ENCODE results near the gene PHLDB3. TPM values are rescaled to one million over a fixed set of nuclear protein-coding genes. Genes with fewer than 3 reads are reported as not detected.

PHLDB3 gene
- total RNA-seq, 1 experiment from 2014 or later: 5.6 TPM

- Histone ChIP-seq H3K4me2 (ENCODE audit: low read depth, low read length, poor library complexity, severe bottlenecking) (no peak overlapping the region), H3K9me2 (replicated peaks; ENCODE audit: insufficient read depth, low read length) (no peaks in the 10 kb centered on the region), H3K27me3 (ENCODE audit: low read length) (no peaks in the 10 kb centered on the region), H3K27ac (ENCODE audit: low read length) (no peak overlapping the region), H3K4me3 (ENCODE audit: low read length) (no peak overlapping the region), H3K9ac (ENCODE audit: low read length) (no peak overlapping the region), H3K4me1 (ENCODE audit: low read length) (no peaks in the 10 kb centered on the region), H3K79me2 (ENCODE audit: low read length) (no peaks in the 10 kb centered on the region), H2AFZ (ENCODE audit: low read length) (no peak overlapping the region), H4K20me1 (ENCODE audit: insufficient read depth, low read depth, low read length) (no peaks in the 10 kb centered on the region), H3K36me3 (ENCODE audit: insufficient read depth, low read length) (no peaks in the 10 kb centered on the region), H3K9me3 (ENCODE audit: low read length) (no peaks in the 10 kb centered on the region)
- no peak for DNase-seq
Observed at GRCh38 chr19:43467276-43467675, 37.3 kb downstream of the PHLDB3 start.

DNA sequence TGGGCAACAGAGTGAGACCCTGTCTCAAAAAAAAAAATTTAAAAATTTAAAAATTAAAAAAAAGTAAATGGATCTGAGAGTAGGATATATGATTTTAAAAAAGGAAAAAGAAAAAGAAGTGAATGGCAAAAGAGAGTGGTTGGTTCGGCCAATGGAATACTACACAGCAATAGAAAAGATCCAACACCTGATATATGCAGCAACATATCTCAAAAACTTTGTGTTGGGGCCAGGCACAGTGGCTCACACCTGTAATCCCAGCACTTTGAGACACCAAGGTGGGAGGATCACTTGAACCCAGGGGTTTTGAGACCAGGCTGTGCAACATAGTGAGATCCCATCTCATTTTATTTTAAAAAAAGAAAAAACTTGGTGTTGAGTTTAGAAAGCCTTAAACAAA lies 37.8 kb downstream of the PHLDB3 start:
- Histone ChIP-seq H3K4me3 (ENCODE audit: low read length) (no peak overlapping the region), H3K4me2 (ENCODE audit: low read depth, low read length, poor library complexity, severe bottlenecking) (no peak overlapping the region), H2AFZ (ENCODE audit: low read length) (no peak overlapping the region), H4K20me1 (ENCODE audit: insufficient read depth, low read depth, low read length) (no peaks in the 10 kb centered on the region), H3K79me2 (ENCODE audit: low read length) (no peaks in the 10 kb centered on the region), H3K9me2 (replicated peaks; ENCODE audit: insufficient read depth, low read length) (no peaks in the 10 kb centered on the region), H3K9ac (ENCODE audit: low read length) (no peak overlapping the region), H3K4me1 (ENCODE audit: low read length) (no peaks in the 10 kb centered on the region), H3K27ac (ENCODE audit: low read length) (no peak overlapping the region), H3K36me3 (ENCODE audit: insufficient read depth, low read length) (no peaks in the 10 kb centered on the region), H3K27me3 (ENCODE audit: low read length) (no peaks in the 10 kb centered on the region), H3K9me3 (ENCODE audit: low read length) (no peaks in the 10 kb centered on the region)
- DNase-seq: no peak

DNA sequence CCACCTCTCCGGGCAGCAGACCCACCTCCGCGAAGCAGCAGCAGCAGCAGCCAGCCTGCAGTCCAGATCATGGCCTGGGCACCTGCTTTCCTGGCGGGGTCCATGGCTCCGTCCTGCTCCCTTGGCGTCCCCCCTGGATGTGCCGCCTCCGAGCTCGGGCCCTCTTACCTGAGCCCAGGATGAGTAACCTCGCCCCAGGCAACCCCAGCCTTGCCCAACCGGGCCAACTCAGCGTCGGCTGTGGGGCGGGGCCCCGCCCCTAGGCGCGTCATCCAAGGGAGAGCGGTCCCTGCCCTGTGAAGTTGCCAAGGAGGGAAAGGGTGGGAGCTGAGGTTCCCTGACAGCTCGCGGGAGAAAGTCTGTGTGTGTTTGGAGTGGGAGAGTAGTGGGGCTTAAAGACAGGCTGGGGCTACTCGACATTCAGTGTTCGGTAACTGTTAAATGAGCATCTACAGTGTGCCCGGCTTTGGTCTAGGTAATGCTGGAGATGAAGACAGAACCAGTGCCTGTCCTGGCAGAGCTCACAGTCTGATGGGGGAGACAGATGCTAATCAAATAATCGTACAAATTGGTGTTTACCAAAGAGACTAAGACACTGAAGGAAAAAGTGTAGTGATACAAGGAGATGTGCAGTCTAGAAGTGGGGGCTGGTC lies 39.0 kb downstream of the PHLDB3 start, which contains the start of gene LYPD3:
Gene LYPD3, minus strand, starts transcription at position 141 of the 653 bp plus-strand sequence. Its CDS starts 37 bp downstream, at position 104.
- H3K27me3 ChIP-seq (ENCODE audit: low read length): no peaks in the 10 kb centered on the region

DNA sequence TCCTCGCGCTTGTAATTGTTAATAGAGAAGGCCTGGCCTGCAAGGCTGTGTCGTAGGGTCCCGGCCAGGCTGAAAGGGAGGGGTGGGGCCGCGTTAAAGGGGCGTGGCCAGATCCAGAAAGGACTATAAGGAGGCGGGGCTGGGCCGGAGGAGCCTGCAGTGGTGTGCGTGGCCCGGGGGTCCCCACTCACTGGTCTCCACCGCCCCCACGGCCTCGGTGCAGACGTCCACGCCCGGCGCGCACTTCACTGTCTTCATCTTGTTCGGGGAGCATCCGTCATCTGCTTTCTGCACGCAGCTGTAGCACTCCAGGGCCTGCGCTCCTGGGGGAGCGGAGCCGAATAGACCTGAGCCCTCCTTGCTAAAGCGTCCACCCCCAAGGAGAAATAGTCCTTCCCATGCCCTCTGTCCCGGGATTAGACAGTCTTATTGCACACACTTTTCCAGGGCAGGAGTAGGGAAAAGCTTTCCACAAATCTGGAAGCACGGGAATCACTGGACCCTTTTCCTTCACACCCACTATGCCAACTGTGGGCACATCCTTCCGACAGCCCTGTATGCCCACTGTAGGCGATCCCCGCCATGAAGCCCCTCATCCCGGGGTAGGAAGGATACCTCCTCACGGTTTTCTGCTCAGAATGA lies 40.3 kb downstream of the PHLDB3 start:
- no peak overlapping the region for H2AFZ ChIP-seq (ENCODE audit: low read length)
- no peaks in the 10 kb centered on the region for H3K9me3 ChIP-seq (ENCODE audit: low read length)
- H3K36me3 ChIP-seq (ENCODE audit: insufficient read depth, low read length): no peaks in the 10 kb centered on the region
- H3K79me2 ChIP-seq (ENCODE audit: low read length): no peaks in the 10 kb centered on the region
- DNase-seq: peak; percentile 47
- H3K27ac ChIP-seq (ENCODE audit: low read length): no peak overlapping the region
- H3K27me3 ChIP-seq (ENCODE audit: low read length): no peaks in the 10 kb centered on the region
- no peaks in the 10 kb centered on the region for H3K9me2 ChIP-seq (replicated peaks; ENCODE audit: insufficient read depth, low read length)
- no peaks in the 10 kb centered on the region for H4K20me1 ChIP-seq (ENCODE audit: insufficient read depth, low read depth, low read length)
- H3K4me1 ChIP-seq (ENCODE audit: low read length): no peaks in the 10 kb centered on the region
- H3K9ac ChIP-seq (ENCODE audit: low read length): no peak overlapping the region
- no peak overlapping the region for H3K4me3 ChIP-seq (ENCODE audit: low read length)
- no peak overlapping the region for H3K4me2 ChIP-seq (ENCODE audit: low read depth, low read length, poor library complexity, severe bottlenecking)

More for the DNA sequence above, 39.0 kb downstream of the PHLDB3 start, which contains the start of gene LYPD3:
- no peaks in the 10 kb centered on the region for H3K4me1 ChIP-seq (ENCODE audit: low read length)
- H3K79me2 ChIP-seq (ENCODE audit: low read length): no peaks in the 10 kb centered on the region
- no peaks in the 10 kb centered on the region for H3K9me2 ChIP-seq (replicated peaks; ENCODE audit: insufficient read depth, low read length)
- no peak for DNase-seq
- H3K27ac ChIP-seq (ENCODE audit: low read length): no peak within 1 kb of the TSS
- no peaks in the 10 kb centered on the region for H3K36me3 ChIP-seq (ENCODE audit: insufficient read depth, low read length)
- H3K4me3 ChIP-seq (ENCODE audit: low read length): no peak within 1 kb of the TSS
- H3K4me2 ChIP-seq (ENCODE audit: low read depth, low read length, poor library complexity, severe bottlenecking): no peak within 1 kb of the TSS
- H2AFZ ChIP-seq (ENCODE audit: low read length): no peak within 1 kb of the TSS
- no peaks in the 10 kb centered on the region for H4K20me1 ChIP-seq (ENCODE audit: insufficient read depth, low read depth, low read length)
- no peak within 1 kb of the TSS for H3K9ac ChIP-seq (ENCODE audit: low read length)
- no peaks in the 10 kb centered on the region for H3K9me3 ChIP-seq (ENCODE audit: low read length)

- Histone ChIP-seq H3K4me3 (ENCODE audit: low read length) (no peak overlapping the region), H3K9ac (ENCODE audit: low read length) (no peak overlapping the region), H3K9me3 (ENCODE audit: low read length) (no peaks in the 10 kb centered on the region), H3K79me2 (ENCODE audit: low read length) (no peaks in the 10 kb centered on the region), H3K4me2 (ENCODE audit: low read depth, low read length, poor library complexity, severe bottlenecking) (no peak overlapping the region), H2AFZ (ENCODE audit: low read length) (no peak overlapping the region), H3K4me1 (ENCODE audit: low read length) (no peaks in the 10 kb centered on the region), H3K9me2 (replicated peaks; ENCODE audit: insufficient read depth, low read length) (no peaks in the 10 kb centered on the region), H3K36me3 (ENCODE audit: insufficient read depth, low read length) (no peaks in the 10 kb centered on the region), H3K27me3 (ENCODE audit: low read length) (no peaks in the 10 kb centered on the region), H3K27ac (ENCODE audit: low read length) (no peak overlapping the region), H4K20me1 (ENCODE audit: insufficient read depth, low read depth, low read length) (no peaks in the 10 kb centered on the region)
- no peak for DNase-seq
Observed at GRCh38 chr19:43463381-43464133, 41.0 kb downstream of the PHLDB3 start.

DNA sequence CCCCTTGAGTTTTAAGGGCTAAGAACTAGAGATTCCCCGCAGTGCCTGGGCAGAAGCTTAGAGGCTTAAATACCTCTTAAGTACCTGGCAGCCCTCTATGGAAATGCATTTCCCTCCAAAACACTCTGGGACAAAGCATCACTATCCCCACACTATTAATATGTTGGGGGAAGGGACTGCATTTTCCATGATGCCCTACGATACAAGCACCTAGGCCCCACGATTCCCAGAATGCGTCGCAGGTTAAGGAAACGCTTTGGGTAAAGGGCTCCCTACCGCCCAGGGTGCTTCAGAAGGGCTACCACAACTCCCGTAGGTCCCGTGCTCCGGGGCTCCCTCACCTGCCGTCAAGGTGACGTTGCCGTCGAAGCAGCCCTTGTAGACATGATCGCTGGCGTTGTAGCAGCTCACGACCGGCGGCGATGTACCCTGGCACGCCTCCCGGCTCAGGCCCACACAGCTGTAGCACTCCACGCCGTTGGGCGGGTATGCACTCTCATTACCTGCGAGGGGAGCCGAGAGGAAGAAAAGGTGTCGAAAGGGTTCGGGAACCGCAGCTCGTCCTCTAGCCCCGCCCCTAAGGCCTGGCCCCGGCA lies 41.7 kb downstream of the PHLDB3 start:
- no peaks in the 10 kb centered on the region for H3K27me3 ChIP-seq (ENCODE audit: low read length)
- no peak overlapping the region for H2AFZ ChIP-seq (ENCODE audit: low read length)
- DNase-seq: no peak
- H3K4me1 ChIP-seq (ENCODE audit: low read length): no peaks in the 10 kb centered on the region
- H3K27ac ChIP-seq (ENCODE audit: low read length): no peak overlapping the region
- no peaks in the 10 kb centered on the region for H3K36me3 ChIP-seq (ENCODE audit: insufficient read depth, low read length)
- no peaks in the 10 kb centered on the region for H3K9me3 ChIP-seq (ENCODE audit: low read length)
- H3K79me2 ChIP-seq (ENCODE audit: low read length): no peaks in the 10 kb centered on the region
- no peak overlapping the region for H3K4me2 ChIP-seq (ENCODE audit: low read depth, low read length, poor library complexity, severe bottlenecking)
- H3K4me3 ChIP-seq (ENCODE audit: low read length): no peak overlapping the region
- H3K9me2 ChIP-seq (replicated peaks; ENCODE audit: insufficient read depth, low read length): no peaks in the 10 kb centered on the region
- H3K9ac ChIP-seq (ENCODE audit: low read length): no peak overlapping the region
- no peaks in the 10 kb centered on the region for H4K20me1 ChIP-seq (ENCODE audit: insufficient read depth, low read depth, low read length)

DNA sequence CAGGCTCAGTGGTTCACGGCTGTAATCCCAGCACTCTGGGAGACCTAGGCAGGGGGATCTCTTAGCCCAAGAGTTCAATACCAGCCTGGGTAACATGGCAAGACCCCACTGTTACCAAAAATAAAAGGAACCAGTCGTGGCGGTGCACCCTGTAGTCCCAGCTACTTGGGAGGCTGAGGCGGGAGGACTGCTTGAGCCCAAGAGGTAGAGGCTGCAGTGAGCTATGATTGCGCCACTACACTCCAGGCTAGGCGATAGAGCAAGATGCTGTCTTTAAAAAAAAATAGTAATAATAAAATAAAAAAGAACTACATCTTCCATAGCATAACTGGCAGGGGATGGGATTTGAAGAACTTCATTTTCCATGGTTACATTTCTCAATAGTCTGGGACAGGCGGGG lies 42.2 kb downstream of the PHLDB3 start:
- H3K27me3 ChIP-seq (ENCODE audit: low read length): no peaks in the 10 kb centered on the region
- H3K79me2 ChIP-seq (ENCODE audit: low read length): no peaks in the 10 kb centered on the region
- H3K4me2 ChIP-seq (ENCODE audit: low read depth, low read length, poor library complexity, severe bottlenecking): no peak overlapping the region
- no peak overlapping the region for H3K9ac ChIP-seq (ENCODE audit: low read length)
- no peaks in the 10 kb centered on the region for H3K4me1 ChIP-seq (ENCODE audit: low read length)
- H3K4me3 ChIP-seq (ENCODE audit: low read length): no peak overlapping the region
- no peaks in the 10 kb centered on the region for H3K36me3 ChIP-seq (ENCODE audit: insufficient read depth, low read length)
- H2AFZ ChIP-seq (ENCODE audit: low read length): no peak overlapping the region
- no peaks in the 10 kb centered on the region for H3K9me3 ChIP-seq (ENCODE audit: low read length)
- H3K9me2 ChIP-seq (replicated peaks; ENCODE audit: insufficient read depth, low read length): no peaks in the 10 kb centered on the region
- no peaks in the 10 kb centered on the region for H4K20me1 ChIP-seq (ENCODE audit: insufficient read depth, low read depth, low read length)
- no peak overlapping the region for H3K27ac ChIP-seq (ENCODE audit: low read length)
- DNase-seq: no peak

- Histone ChIP-seq H3K36me3 (ENCODE audit: insufficient read depth, low read length) (no peaks in the 10 kb centered on the region), H3K9ac (ENCODE audit: low read length) (no peak overlapping the region), H3K9me2 (replicated peaks; ENCODE audit: insufficient read depth, low read length) (no peaks in the 10 kb centered on the region), H3K79me2 (ENCODE audit: low read length) (no peaks in the 10 kb centered on the region), H3K9me3 (ENCODE audit: low read length) (no peaks in the 10 kb centered on the region), H3K4me3 (ENCODE audit: low read length) (no peak overlapping the region), H3K4me1 (ENCODE audit: low read length) (no peaks in the 10 kb centered on the region), H3K4me2 (ENCODE audit: low read depth, low read length, poor library complexity, severe bottlenecking) (no peak overlapping the region), H2AFZ (ENCODE audit: low read length) (no peak overlapping the region), H3K27ac (ENCODE audit: low read length) (no peak overlapping the region), H4K20me1 (ENCODE audit: insufficient read depth, low read depth, low read length) (no peaks in the 10 kb centered on the region), H3K27me3 (ENCODE audit: low read length) (no peaks in the 10 kb centered on the region)
- no peak for DNase-seq
Observed at GRCh38 chr19:43461303-43461702, 43.2 kb downstream of the PHLDB3 start.
